ENCODE data around the gene WWC1. TPM values are rescaled to one million over a fixed set of nuclear protein-coding genes. Genes with fewer than 3 reads are reported as not detected.

WWC1 gene
- 10 to 100 TPM; 40.0 to 49.4 TPM for total RNA-seq

- peak; percentile 27 to 87 (median 58) for TF ChIP-seq CTCF (IDR thresholded peaks at IDR 0.05)
- TF ChIP-seq POLR2A (IDR thresholded peaks at IDR 0.05): peak; percentile 77 to 86 (median 83)
- Histone ChIP-seq H3K4me1 (peaks cover 75% of the 10 kb centered on the region), H3K27me3 (no peaks in the 10 kb centered on the region), H3K27ac (peak within 1 kb of the TSS; percentile 73 to 87 (median 80)), H3K9me3 (no peaks in the 10 kb centered on the region), H3K36me3 (replicated peaks in 1 of 2; ENCODE audit: insufficient read depth in 1 of 2, low read depth in 2 of 2) (no peaks in the 10 kb centered on the region), H3K4me3 (peak within 1 kb of the TSS; percentile 64 to 67)
- intact Hi-C loops (cut with DNase I): no loop called here
- WGBS, 2 donors: 0 to 5% methylated on average over 4 to 75 of the region's 77 CpGs
- ATAC-seq: peak; percentile 82
- DNase-seq: peak; percentile 91 to 95 (median 92)
Observed at GRCh38 chr5:168291342-168291963, at the start of gene WWC1. WWC1 (plus strand) TSS chr5:168291645; CDS start chr5:168292153, 508 bp downstream.

- Histone ChIP-seq H3K36me3 (replicated peaks in 1 of 2; ENCODE audit: insufficient read depth in 1 of 2, low read depth in 2 of 2) (no peaks in the 10 kb centered on the region), H3K4me3 (no peak overlapping the region), H3K27me3 (no peaks in the 10 kb centered on the region), H3K9me3 (no peaks in the 10 kb centered on the region), H3K27ac (no peak overlapping the region), H3K4me1 (no peaks in the 10 kb centered on the region)
- intact Hi-C loops (cut with DNase I): no loop called here
- DNase-seq: no peak
- WGBS, 2 donors: 80 to 82% methylated on average over 13 of the region's 13 CpGs
- no peak for TF ChIP-seq POLR2A (IDR thresholded peaks at IDR 0.05)
- no peak for TF ChIP-seq CTCF (IDR thresholded peaks at IDR 0.05)
- ATAC-seq: no peak
Observed at GRCh38 chr5:168244838-168245559, 46.4 kb upstream of the WWC1 start.

GRCh38 chr5:168249923-168250322 lies 41.5 kb upstream of the WWC1 start:
- DNase-seq (no peak), ATAC-seq (no peak)
- no peak for TF ChIP-seq POLR2A (IDR thresholded peaks at IDR 0.05)
- no peak for TF ChIP-seq CTCF (IDR thresholded peaks at IDR 0.05)
- no peaks in the 10 kb centered on the region for H3K36me3 ChIP-seq (replicated peaks in 1 of 2; ENCODE audit: insufficient read depth in 1 of 2, low read depth in 2 of 2)
- H3K27ac ChIP-seq: no peak overlapping the region
- intact Hi-C loops (cut with DNase I): no loop called here
- no peaks in the 10 kb centered on the region for H3K4me1 ChIP-seq
- no peak overlapping the region for H3K4me3 ChIP-seq
- H3K27me3 ChIP-seq: no peaks in the 10 kb centered on the region
- no peaks in the 10 kb centered on the region for H3K9me3 ChIP-seq

GRCh38 chr5:168251259-168251658 lies 40.2 kb upstream of the WWC1 start:
- no peaks in the 10 kb centered on the region for H3K9me3 ChIP-seq
- intact Hi-C loops (cut with DNase I): no loop called here
- DNase-seq (no peak), ATAC-seq (no peak)
- WGBS, 2 donors: 66 to 69% methylated on average over 7 of the region's 7 CpGs
- H3K27me3 ChIP-seq: no peaks in the 10 kb centered on the region
- no peak overlapping the region for H3K4me3 ChIP-seq
- H3K4me1 ChIP-seq: no peaks in the 10 kb centered on the region
- TF ChIP-seq CTCF (IDR thresholded peaks at IDR 0.05) (no peak), POLR2A (IDR thresholded peaks at IDR 0.05) (no peak)
- no peak overlapping the region for H3K27ac ChIP-seq
- H3K36me3 ChIP-seq (replicated peaks in 1 of 2; ENCODE audit: insufficient read depth in 1 of 2, low read depth in 2 of 2): no peaks in the 10 kb centered on the region

Measured in body of pancreas (tissue), 4 donors.